WTC11 (cell line): ENCODE data around the gene PIGU. TPM values are rescaled to one million over a fixed set of nuclear protein-coding genes. Genes with fewer than 3 reads are reported as not detected.

ENCODE experiments used
- ATAC-seq: fragments of 200-7000 bp; cut with Tn5 transposase; 2 replicates; pipeline ENCODE4 v1.10.0; 2021; ENCODE audit warnings: mild to moderate bottlenecking, moderate library complexity
- CTCF ChIA-PET: fragments of 300-600 bp; sonication (Branson Sonifier 250); formaldehyde crosslinking; loops from one replicate; lab custom pipeline; 2021; ENCODE audit warnings: antibody characterized with exemption; lab: Charles Lee
- POLR2A ChIA-PET: fragments of 350-600 bp; sonication (Branson Sonifier 250); formaldehyde crosslinking; loops from one replicate; lab custom pipeline; 2021; ENCODE audit warnings: antibody characterized with exemption; lab: Charles Lee
- DNase-seq: peaks from one replicate; pipeline ENCODE4 v3.0.0; 2021; ENCODE audit warnings: low spot score
- H3K27ac Mint-ChIP-seq: 2 replicates; pipeline ENCODE4 v1.8.0; 2021; ENCODE audit warnings: mixed read lengths
- H3K27me3 Mint-ChIP-seq: 2 replicates; pipeline ENCODE4 v1.8.0; 2021; ENCODE audit warnings: low read depth, mild to moderate bottlenecking, moderate library complexity, mixed read lengths
- H3K36me3 Mint-ChIP-seq: 2 replicates; pipeline ENCODE4 v1.8.0; 2021; ENCODE audit warnings: mixed read lengths
- H3K4me1 Mint-ChIP-seq: 2 replicates; pipeline ENCODE4 v1.8.0; 2022; ENCODE audit warnings: mixed read lengths
- H3K4me3 Mint-ChIP-seq: 2 replicates; pipeline ENCODE4 v1.8.0; 2021; ENCODE audit warnings: mild to moderate bottlenecking, moderate library complexity, mixed read lengths
- H3K9me3 Mint-ChIP-seq: 2 replicates; pipeline ENCODE4 v1.8.0; 2021; ENCODE audit warnings: mixed read lengths
- CREB1 ChIP-seq: sonication (generic); formaldehyde crosslinking; IDR thresholded peaks from 2 replicates; pipeline ENCODE4 v1.8.0; 2023; ENCODE audit warnings: mild to moderate bottlenecking, missing genetic modification reagents
- ETV6 ChIP-seq: sonication (generic); formaldehyde crosslinking; IDR thresholded peaks from 2 replicates; pipeline ENCODE4 v1.8.1; 2022; ENCODE audit warnings: mild to moderate bottlenecking, missing genetic modification reagents
- FOXJ3 ChIP-seq: sonication (generic); formaldehyde crosslinking; IDR thresholded peaks from 2 replicates; pipeline ENCODE4 v1.9.0; 2021; ENCODE audit warnings: missing genetic modification reagents, mild to moderate bottlenecking, borderline replicate concordance
- GABPB1 ChIP-seq: sonication (generic); formaldehyde crosslinking; IDR thresholded peaks from 2 replicates; pipeline ENCODE4 v1.8.1; 2023; ENCODE audit warnings: mild to moderate bottlenecking, missing genetic modification reagents
- HMGA2 ChIP-seq: fragments of 250-450 bp; sonication (Bioruptor Pico); IDR thresholded peaks from 2 replicates; pipeline ENCODE4 v1.4.0; 2021; ENCODE audit warnings: mild to moderate bottlenecking, moderate library complexity
- IRF2 ChIP-seq: sonication (generic); formaldehyde crosslinking; IDR thresholded peaks from 2 replicates; pipeline ENCODE4 v1.8.0; 2022; ENCODE audit warnings: low read depth, missing genetic modification reagents, borderline replicate concordance
- JUN ChIP-seq: sonication (generic); formaldehyde crosslinking; IDR thresholded peaks from 2 replicates; pipeline ENCODE4 v1.8.0; 2023; ENCODE audit warnings: mild to moderate bottlenecking, missing genetic modification reagents
- NFE2L1 ChIP-seq: sonication (generic); formaldehyde crosslinking; IDR thresholded peaks from 2 replicates; pipeline ENCODE4 v1.8.1; 2023; ENCODE audit warnings: missing genetic modification reagents
- NFYB ChIP-seq: sonication (generic); formaldehyde crosslinking; conservative IDR thresholded peaks from 2 replicates; pipeline ENCODE4 v1.8.0; 2022; ENCODE audit warnings: low read depth, missing genetic modification reagents
- NR1H2 ChIP-seq: sonication (generic); formaldehyde crosslinking; IDR thresholded peaks from 2 replicates; pipeline ENCODE4 v1.9.0; 2021; ENCODE audit warnings: mild to moderate bottlenecking, moderate library complexity, missing genetic modification reagents
- NR2C2 ChIP-seq: sonication (generic); formaldehyde crosslinking; IDR thresholded peaks from 2 replicates; pipeline ENCODE4 v1.8.0; 2022; ENCODE audit warnings: mild to moderate bottlenecking, missing genetic modification reagents
- PRRX2 ChIP-seq: fragments of 250-450 bp; sonication (Bioruptor Pico); IDR thresholded peaks from 2 replicates; pipeline ENCODE4 v1.8.0; 2021; ENCODE audit warnings: mild to moderate bottlenecking
- ZBTB21 ChIP-seq: sonication (generic); formaldehyde crosslinking; IDR thresholded peaks from 2 replicates; pipeline ENCODE4 v1.8.1; 2023; ENCODE audit warnings: mild to moderate bottlenecking, missing genetic modification reagents, borderline replicate concordance
- ZNF219 ChIP-seq: sonication (generic); formaldehyde crosslinking; IDR thresholded peaks from 2 replicates; pipeline ENCODE4 v1.8.0; 2023; ENCODE audit warnings: missing genetic modification reagents, mild to moderate bottlenecking, borderline replicate concordance
- ZNF263 ChIP-seq: sonication (generic); formaldehyde crosslinking; IDR thresholded peaks from 2 replicates; pipeline ENCODE4 v1.8.1; 2022; ENCODE audit warnings: low read depth, mild to moderate bottlenecking, moderate library complexity, missing genetic modification reagents
- ZNF317 ChIP-seq: sonication (generic); formaldehyde crosslinking; IDR thresholded peaks from 2 replicates; pipeline ENCODE4 v1.8.1; 2023; ENCODE audit warnings: low read depth, mild to moderate bottlenecking, moderate library complexity, missing genetic modification reagents, borderline replicate concordance
- ZNF396 ChIP-seq: fragments of 250-450 bp; sonication (Bioruptor Pico); IDR thresholded peaks from 2 replicates; pipeline ENCODE4 v1.8.0; 2021; ENCODE audit warnings: mild to moderate bottlenecking, moderate library complexity, borderline replicate concordance
- ZNF416 ChIP-seq: fragments of 250-450 bp; sonication (Bioruptor Pico); IDR thresholded peaks from 2 replicates; pipeline ENCODE4 v1.9.0; 2021; ENCODE audit warnings: mild to moderate bottlenecking, inconsistent platforms
- ZNF423 ChIP-seq: fragments of 250-450 bp; sonication (Bioruptor Pico); IDR thresholded peaks from 2 replicates; pipeline ENCODE4 v2.1.2; 2022; ENCODE audit warnings: mild to moderate bottlenecking, moderate library complexity
- total RNA-seq: library from RNA; stranded (reverse); gene quantifications from 3 replicates; pipeline ENCODE4 v1.2.3, GENCODE V29; 2021
- TF ChIP-seq, protein P1 (sequence below): sonication (generic); formaldehyde crosslinking; IDR thresholded peaks from 2 replicates; pipeline ENCODE4 v1.8.0; 2023; ENCODE audit warnings: missing genetic modification reagents, mild to moderate bottlenecking, borderline replicate concordance
- TF ChIP-seq, protein P2 (sequence below): sonication (generic); formaldehyde crosslinking; IDR thresholded peaks from 2 replicates; pipeline ENCODE4 v1.8.1; 2023; ENCODE audit warnings: mild to moderate bottlenecking, missing genetic modification reagents, moderate library complexity
- TF ChIP-seq, protein P3 (sequence below): fragments of 250-450 bp; sonication (Bioruptor Pico); IDR thresholded peaks from 2 replicates; pipeline ENCODE4 v1.9.0; 2021; ENCODE audit warnings: mild to moderate bottlenecking
- TF ChIP-seq, protein P4 (sequence below): fragments of 250-450 bp; sonication (Bioruptor Pico); IDR thresholded peaks from 2 replicates; pipeline ENCODE4 v1.9.0; 2021; ENCODE audit warnings: mild to moderate bottlenecking
- TF ChIP-seq, protein P5 (sequence below): sonication (generic); formaldehyde crosslinking; IDR thresholded peaks from 2 replicates; pipeline ENCODE4 v1.8.1; 2022; ENCODE audit warnings: low read depth, mild to moderate bottlenecking, moderate library complexity, missing genetic modification reagents, borderline replicate concordance

Gene PIGU
- total RNA-seq, 1 experiment from 2014 or later: 24.8 TPM

DNA sequence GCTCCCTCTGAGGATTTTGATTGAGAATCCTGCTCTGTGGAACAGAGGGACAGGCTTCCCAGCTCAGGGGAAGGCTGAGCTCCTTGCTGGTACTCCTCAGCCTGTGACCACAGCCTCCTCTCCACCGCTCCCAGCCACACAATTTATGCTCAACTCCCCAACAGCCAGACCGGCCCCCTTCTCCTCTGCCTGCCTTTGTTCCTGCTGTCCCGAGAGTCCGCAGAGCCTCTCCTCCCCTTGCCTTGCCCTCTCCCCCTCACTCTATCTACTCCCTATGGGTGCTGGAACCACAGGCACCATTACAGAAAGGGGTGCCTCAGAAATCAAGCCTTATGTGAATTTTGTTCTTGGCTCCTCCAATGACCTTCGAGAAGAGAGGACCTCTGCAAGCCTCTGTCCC, 102.5 kb downstream of the PIGU start:
- Mint-ChIP-seq H3K4me3 (no peak overlapping the region), H3K4me1 (peaks cover 10% of the 10 kb centered on the region), H3K36me3 (peaks cover 8% of the 10 kb centered on the region; the same call in 1 of the 2 replicates), H3K27me3 (no peaks in the 10 kb centered on the region), H3K9me3 (no peaks in the 10 kb centered on the region), H3K27ac (no peak overlapping the region; the same call in 1 of the 2 replicates)
- TF ChIP-seq, protein P1, sequence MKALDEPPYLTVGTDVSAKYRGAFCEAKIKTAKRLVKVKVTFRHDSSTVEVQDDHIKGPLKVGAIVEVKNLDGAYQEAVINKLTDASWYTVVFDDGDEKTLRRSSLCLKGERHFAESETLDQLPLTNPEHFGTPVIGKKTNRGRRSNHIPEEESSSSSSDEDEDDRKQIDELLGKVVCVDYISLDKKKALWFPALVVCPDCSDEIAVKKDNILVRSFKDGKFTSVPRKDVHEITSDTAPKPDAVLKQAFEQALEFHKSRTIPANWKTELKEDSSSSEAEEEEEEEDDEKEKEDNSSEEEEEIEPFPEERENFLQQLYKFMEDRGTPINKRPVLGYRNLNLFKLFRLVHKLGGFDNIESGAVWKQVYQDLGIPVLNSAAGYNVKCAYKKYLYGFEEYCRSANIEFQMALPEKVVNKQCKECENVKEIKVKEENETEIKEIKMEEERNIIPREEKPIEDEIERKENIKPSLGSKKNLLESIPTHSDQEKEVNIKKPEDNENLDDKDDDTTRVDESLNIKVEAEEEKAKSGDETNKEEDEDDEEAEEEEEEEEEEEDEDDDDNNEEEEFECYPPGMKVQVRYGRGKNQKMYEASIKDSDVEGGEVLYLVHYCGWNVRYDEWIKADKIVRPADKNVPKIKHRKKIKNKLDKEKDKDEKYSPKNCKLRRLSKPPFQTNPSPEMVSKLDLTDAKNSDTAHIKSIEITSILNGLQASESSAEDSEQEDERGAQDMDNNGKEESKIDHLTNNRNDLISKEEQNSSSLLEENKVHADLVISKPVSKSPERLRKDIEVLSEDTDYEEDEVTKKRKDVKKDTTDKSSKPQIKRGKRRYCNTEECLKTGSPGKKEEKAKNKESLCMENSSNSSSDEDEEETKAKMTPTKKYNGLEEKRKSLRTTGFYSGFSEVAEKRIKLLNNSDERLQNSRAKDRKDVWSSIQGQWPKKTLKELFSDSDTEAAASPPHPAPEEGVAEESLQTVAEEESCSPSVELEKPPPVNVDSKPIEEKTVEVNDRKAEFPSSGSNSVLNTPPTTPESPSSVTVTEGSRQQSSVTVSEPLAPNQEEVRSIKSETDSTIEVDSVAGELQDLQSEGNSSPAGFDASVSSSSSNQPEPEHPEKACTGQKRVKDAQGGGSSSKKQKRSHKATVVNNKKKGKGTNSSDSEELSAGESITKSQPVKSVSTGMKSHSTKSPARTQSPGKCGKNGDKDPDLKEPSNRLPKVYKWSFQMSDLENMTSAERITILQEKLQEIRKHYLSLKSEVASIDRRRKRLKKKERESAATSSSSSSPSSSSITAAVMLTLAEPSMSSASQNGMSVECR (CRISPR knock-in tag): no peak
- TF ChIP-seq NFE2L1 (CRISPR knock-in tag) (no peak), NR2C2 (CRISPR knock-in tag) (no peak), GABPB1 (no peak), PRRX2 (CRISPR knock-in tag) (no peak)
- ChIA-PET CTCF (interaction anchor here (1.0 to 1.6 kb wide), 2 partner anchors 29 to 195 kb away, joined by 3 to 4 read pairs; no protein-coding TSS in a partner anchor), POLR2A (no interaction called here)
- DNase-seq (no peak), ATAC-seq (no peak)

DNA sequence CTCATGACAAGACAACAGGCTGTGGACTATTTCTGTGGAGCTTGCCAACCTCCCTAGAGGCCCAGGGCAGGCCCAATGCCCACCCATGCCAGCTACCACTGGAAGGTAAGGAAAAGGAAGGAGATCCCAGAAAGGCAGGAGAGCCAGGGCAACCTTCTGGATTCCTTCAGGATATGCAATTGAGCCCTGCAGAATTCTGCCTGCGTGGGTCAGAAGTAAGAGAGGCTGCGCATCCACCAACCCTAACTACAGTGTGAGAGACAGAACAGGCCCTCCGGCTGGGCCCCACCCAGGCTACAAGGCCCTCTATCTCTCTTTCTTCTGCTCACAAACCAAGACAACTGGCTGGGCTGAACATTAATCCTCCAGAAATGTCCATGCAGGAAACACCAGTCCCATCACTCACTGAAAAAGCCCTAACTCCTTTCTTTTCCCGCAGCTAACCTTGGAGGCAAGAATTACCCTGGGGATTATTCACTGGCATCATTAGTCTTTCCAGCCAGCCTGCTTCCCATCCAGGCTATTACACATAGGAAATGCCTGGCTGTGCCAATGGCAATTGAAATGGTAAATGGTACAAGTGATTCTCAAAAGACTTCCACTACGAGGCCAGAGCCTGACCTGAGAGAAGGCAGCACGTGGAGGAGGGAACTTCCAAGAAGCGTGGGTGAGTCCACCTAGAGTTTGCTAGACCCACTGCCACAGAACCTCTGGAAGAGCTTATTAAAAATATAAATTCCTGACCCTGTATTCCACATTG, 103.2 kb downstream of the PIGU start:
- ATAC-seq: no peak
- Mint-ChIP-seq H3K9me3 (no peaks in the 10 kb centered on the region), H3K27ac (no peak overlapping the region)
- TF ChIP-seq, protein P2, sequence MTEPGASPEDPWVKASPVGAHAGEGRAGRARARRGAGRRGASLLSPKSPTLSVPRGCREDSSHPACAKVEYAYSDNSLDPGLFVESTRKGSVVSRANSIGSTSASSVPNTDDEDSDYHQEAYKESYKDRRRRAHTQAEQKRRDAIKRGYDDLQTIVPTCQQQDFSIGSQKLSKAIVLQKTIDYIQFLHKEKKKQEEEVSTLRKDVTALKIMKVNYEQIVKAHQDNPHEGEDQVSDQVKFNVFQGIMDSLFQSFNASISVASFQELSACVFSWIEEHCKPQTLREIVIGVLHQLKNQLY (CRISPR knock-in tag): no peak
- TF ChIP-seq NR1H2 (no peak), JUN (CRISPR knock-in tag) (no peak), ZNF317 (CRISPR knock-in tag) (no peak), ZNF396 (CRISPR knock-in tag) (no peak), ZBTB21 (no peak), ETV6 (CRISPR knock-in tag) (no peak), ZNF416 (no peak), NFYB (CRISPR knock-in tag) (no peak), CREB1 (CRISPR knock-in tag) (no peak), HMGA2 (CRISPR knock-in tag) (no peak), ZNF219 (no peak), IRF2 (CRISPR knock-in tag) (no peak), GABPB1 (no peak), ZNF423 (CRISPR knock-in tag) (no peak), FOXJ3 (CRISPR knock-in tag) (no peak), ZNF263 (no peak)
- TF ChIP-seq, protein P3, sequence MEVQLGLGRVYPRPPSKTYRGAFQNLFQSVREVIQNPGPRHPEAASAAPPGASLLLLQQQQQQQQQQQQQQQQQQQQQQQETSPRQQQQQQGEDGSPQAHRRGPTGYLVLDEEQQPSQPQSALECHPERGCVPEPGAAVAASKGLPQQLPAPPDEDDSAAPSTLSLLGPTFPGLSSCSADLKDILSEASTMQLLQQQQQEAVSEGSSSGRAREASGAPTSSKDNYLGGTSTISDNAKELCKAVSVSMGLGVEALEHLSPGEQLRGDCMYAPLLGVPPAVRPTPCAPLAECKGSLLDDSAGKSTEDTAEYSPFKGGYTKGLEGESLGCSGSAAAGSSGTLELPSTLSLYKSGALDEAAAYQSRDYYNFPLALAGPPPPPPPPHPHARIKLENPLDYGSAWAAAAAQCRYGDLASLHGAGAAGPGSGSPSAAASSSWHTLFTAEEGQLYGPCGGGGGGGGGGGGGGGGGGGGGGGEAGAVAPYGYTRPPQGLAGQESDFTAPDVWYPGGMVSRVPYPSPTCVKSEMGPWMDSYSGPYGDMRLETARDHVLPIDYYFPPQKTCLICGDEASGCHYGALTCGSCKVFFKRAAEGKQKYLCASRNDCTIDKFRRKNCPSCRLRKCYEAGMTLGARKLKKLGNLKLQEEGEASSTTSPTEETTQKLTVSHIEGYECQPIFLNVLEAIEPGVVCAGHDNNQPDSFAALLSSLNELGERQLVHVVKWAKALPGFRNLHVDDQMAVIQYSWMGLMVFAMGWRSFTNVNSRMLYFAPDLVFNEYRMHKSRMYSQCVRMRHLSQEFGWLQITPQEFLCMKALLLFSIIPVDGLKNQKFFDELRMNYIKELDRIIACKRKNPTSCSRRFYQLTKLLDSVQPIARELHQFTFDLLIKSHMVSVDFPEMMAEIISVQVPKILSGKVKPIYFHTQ (CRISPR knock-in tag): no peak
- TF ChIP-seq, protein P4, sequence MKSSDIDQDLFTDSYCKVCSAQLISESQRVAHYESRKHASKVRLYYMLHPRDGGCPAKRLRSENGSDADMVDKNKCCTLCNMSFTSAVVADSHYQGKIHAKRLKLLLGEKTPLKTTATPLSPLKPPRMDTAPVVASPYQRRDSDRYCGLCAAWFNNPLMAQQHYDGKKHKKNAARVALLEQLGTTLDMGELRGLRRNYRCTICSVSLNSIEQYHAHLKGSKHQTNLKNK (CRISPR knock-in tag): no peak
- TF ChIP-seq, protein P5, sequence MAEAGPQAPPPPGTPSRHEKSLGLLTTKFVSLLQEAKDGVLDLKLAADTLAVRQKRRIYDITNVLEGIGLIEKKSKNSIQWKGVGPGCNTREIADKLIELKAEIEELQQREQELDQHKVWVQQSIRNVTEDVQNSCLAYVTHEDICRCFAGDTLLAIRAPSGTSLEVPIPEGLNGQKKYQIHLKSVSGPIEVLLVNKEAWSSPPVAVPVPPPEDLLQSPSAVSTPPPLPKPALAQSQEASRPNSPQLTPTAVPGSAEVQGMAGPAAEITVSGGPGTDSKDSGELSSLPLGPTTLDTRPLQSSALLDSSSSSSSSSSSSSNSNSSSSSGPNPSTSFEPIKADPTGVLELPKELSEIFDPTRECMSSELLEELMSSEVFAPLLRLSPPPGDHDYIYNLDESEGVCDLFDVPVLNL (CRISPR knock-in tag): no peak
- TF ChIP-seq, all 79 proteins: peak for 0
- ChIA-PET POLR2A (no interaction called here), CTCF (interaction anchor here (1.0 to 1.6 kb wide), 2 partner anchors 29 to 196 kb away, joined by 3 to 4 read pairs; no protein-coding TSS in a partner anchor)
- Mint-ChIP-seq H3K27me3 (no peaks in the 10 kb centered on the region), H3K36me3 (peaks cover 8% of the 10 kb centered on the region; the same call in 1 of the 2 replicates), H3K4me3 (no peak overlapping the region), H3K4me1 (peaks cover 10% of the 10 kb centered on the region)
- no peak for DNase-seq
